ENCODE measurements around the gene MEAK7. TPM values are rescaled to one million over a fixed set of nuclear protein-coding genes. Genes with fewer than 3 reads are reported as not detected.

MEAK7 gene
- total and polyA plus RNA-seq, 2 of the 8 experiments (the other 6 are each of a cell fraction or from before 2014, with no cell fraction given), result 9.6 to 19.6 TPM

- no peak for DNase-seq (ENCODE audit: low read depth in 1 of 2, low spot score in 2 of 2)
- no peak overlapping the region for H4K8ac ChIP-seq (ENCODE audit: extremely low read depth, insufficient read depth, low read length)
- 0 out of 2 replicates have a peak overlapping the region, but pooled peaks have one; percentile 61 for H2BK5ac ChIP-seq (ENCODE audit: low read depth, low read length)
- H2AFZ ChIP-seq (ENCODE audit: low read length), result no peak overlapping the region
- H4K91ac ChIP-seq (replicated peaks; ENCODE audit: insufficient read length, low read length), result peak overlapping the region; percentile 22
- no peak overlapping the region for H4K5ac ChIP-seq (ENCODE audit: insufficient read length, low read depth, low read length)
- H2BK20ac ChIP-seq (ENCODE audit: low read length), result peak overlapping the region; percentile 75; the same call in 1 of the 2 replicates
- no peaks in the 10 kb centered on the region for H3K79me2 ChIP-seq (ENCODE audit: control insufficient read depth in 1 of 2, insufficient read depth in 2 of 2, low read length in 2 of 2)
- H2AK5ac ChIP-seq (ENCODE audit: low read depth, low read length), result peak overlapping the region; percentile 42; the same call in 1 of the 2 replicates
- no peak for FAIRE-seq
- H3K79me1 ChIP-seq (ENCODE audit: low read depth, low read length), result no peaks in the 10 kb centered on the region
- H3K9me3 ChIP-seq (ENCODE audit: insufficient read depth in 2 of 2, low read depth in 1 of 2, low read length in 1 of 2), result peaks cover 7 to 10% of the 10 kb centered on the region in 2 experiments; a peak in 3 of 4 replicates
- no peak overlapping the region for H2BK15ac ChIP-seq (ENCODE audit: low read length)
- H2BK12ac ChIP-seq (ENCODE audit: low read depth, low read length), result peak overlapping the region; percentile 94; the same call in 1 of the 2 replicates
- WGBS, 2 experiments (ENCODE audit: extremely low coverage in 1 of 2, insufficient coverage in 1 of 2, insufficient read length in 1 of 2, insufficient replicate concordance in 2 of 2, low coverage in 1 of 2, low lambda C conversion rate in 2 of 2, missing lambda C conversion rate in 1 of 2), result 83% methylated on average over 11 of the region's 11 CpGs; no CpG with 5 or more reads in 1 of the 2 experiments
- H3K4me1 ChIP-seq (replicated peaks in 1 of 4; ENCODE audit: control insufficient read depth in 3 of 4, insufficient read depth in 4 of 4, low read length in 3 of 4), result peaks cover 13 to 30% (median 18%) of the 10 kb centered on the region in 4 experiments
- no peaks in the 10 kb centered on the region for H3K23me2 ChIP-seq (ENCODE audit: low read depth, low read length)
- H3K23ac ChIP-seq (ENCODE audit: insufficient read length), result no peak overlapping the region
- no peak for TF ChIP-seq BCL11A (IDR thresholded peaks at IDR 0.05; ENCODE audit: low read depth in 2 of 2, low read length in 2 of 2)
- TF ChIP-seq EP300 (IDR thresholded peaks at IDR 0.05; ENCODE audit: borderline replicate concordance in 1 of 2, low read depth in 2 of 2, low read length in 2 of 2), result no peak
- no peak for TF ChIP-seq EGR1 (IDR thresholded peaks at IDR 0.05; ENCODE audit: borderline replicate concordance, low read depth, low read length)
- no peak for TF ChIP-seq SP1 (IDR thresholded peaks at IDR 0.05; ENCODE audit: low read depth, low read length)
- TF ChIP-seq TAF7 (optimal IDR thresholded peaks at IDR 0.05; ENCODE audit: borderline replicate concordance, low read depth, low read length), result no peak
- no peak for TF ChIP-seq HDAC6 (IDR thresholded peaks at IDR 0.05; ENCODE audit: low read depth, low read length)
- TF ChIP-seq SAP30 (IDR thresholded peaks at IDR 0.05; ENCODE audit: insufficient read depth, insufficient replicate concordance, low read length), result no peak
- TF ChIP-seq CHD1 (IDR thresholded peaks at IDR 0.05; ENCODE audit: low read depth, low read length), result no peak
- 0 out of 4 replicates have a peak overlapping the region, but pooled peaks of 1 of the 2 experiments have one; percentile 11 for H3K4me2 ChIP-seq (ENCODE audit: insufficient read depth in 1 of 2, low read depth in 2 of 2, low read length in 2 of 2)
- no peaks in the 10 kb centered on the region for H3K36me3 ChIP-seq (ENCODE audit: control insufficient read depth in 2 of 4, insufficient read depth in 4 of 4, low read length in 3 of 4)
- H2BK120ac ChIP-seq (replicated peaks; ENCODE audit: low read depth, low read length), result peak overlapping the region; percentile 12
- H3K4ac ChIP-seq (replicated peaks; ENCODE audit: insufficient read length, low read depth, low read length), result peak overlapping the region; percentile 36
- ChIA-PET POLR2A (ENCODE audit: partially characterized antibody) (interaction anchor here (0.7 to 1.8 kb wide), 9 partner anchors 12 to 34 kb away, joined by 3 to 8 read pairs (median 4); no protein-coding TSS in a partner anchor), CTCF (ENCODE audit: partially characterized antibody) (interaction anchor here (0.7 to 2.3 kb wide), 14 partner anchors 8 to 193 kb away, joined by 3 to 8 read pairs (median 3); no protein-coding TSS in a partner anchor)
- no peak overlapping the region for H3K9ac ChIP-seq (replicated peaks in 1 of 4; ENCODE audit: extremely low read depth in 1 of 4, low read depth in 3 of 4, low read length in 3 of 4)
- no peaks in the 10 kb centered on the region for H4K20me1 ChIP-seq (replicated peaks in 1 of 2; ENCODE audit: control insufficient read depth in 1 of 2, insufficient read depth in 2 of 2, low read length in 2 of 2)
- no peak overlapping the region for H3K14ac ChIP-seq (ENCODE audit: insufficient read length)
- H3K56ac ChIP-seq (replicated peaks; ENCODE audit: insufficient read length, low read depth, low read length), result no peak overlapping the region
- H3K27me3 ChIP-seq (replicated peaks in 1 of 4; ENCODE audit: control insufficient read depth in 3 of 4, extremely low read depth in 1 of 4, insufficient read depth in 3 of 4, low read length in 3 of 4), result no peaks in the 10 kb centered on the region; a peak in 1 of 7 replicates
- H3K4me3 ChIP-seq (ENCODE audit: extremely low read depth in 1 of 4, insufficient read depth in 2 of 4, low read depth in 3 of 4, low read length in 4 of 4), result no peak overlapping the region
- peak overlapping the region; percentile 27; the same call in 1 of the 2 replicates for H3K18ac ChIP-seq (ENCODE audit: extremely low read depth, low read length)
- no peak overlapping the region for H3K27ac ChIP-seq (ENCODE audit: low read depth, low read length)
Measured at GRCh38 chr16:84532855-84533486, 28.5 kb upstream of the MEAK7 start.
